HCT116 (cell line): Measurements from ENCODE around the gene BAIAP2L1. TPM values are rescaled to one million over a fixed set of nuclear protein-coding genes. Genes with fewer than 3 reads are reported as not detected.
"Not testable (repeated sequence)": the region's sequence is repeated elsewhere in the genome, so short reads cannot be mapped to it uniquely, and the experiment has no call there.

Experiments
- ATAC-seq: fragments of 200-7000 bp; cut with Tn5 transposase; 2 replicates; pipeline ENCODE4 v1.9.1; 2020; ENCODE audit warnings: mild to moderate bottlenecking, moderate library complexity
- BruUV-seq: library from RNA; stranded (reverse); fragments of 400-500 nt; replicated peaks from 2 replicates; lab custom pipeline; 2021; lab: Mats Ljungman, UMichigan
- CTCF ChIA-PET: fragments of 300-600 bp; sonication (Branson Sonifier 250); formaldehyde crosslinking; loops from one replicate; lab custom pipeline; 2021; ENCODE audit warnings: antibody characterized with exemption; lab: Charles Lee
- POLR2A ChIA-PET: fragments of 300-600, 350-600 bp; sonication (Branson Sonifier 250); formaldehyde crosslinking; loops from one replicate; lab custom pipeline; 2021; ENCODE audit warnings: antibody characterized with exemption; lab: Charles Lee
- RAD21 ChIA-PET, 2 experiments: fragments of 300-600 bp; sonication (Branson Sonifier 250); formaldehyde crosslinking; loops; one replicate each; lab custom pipeline; 2023; ENCODE audit warnings: low total read pairs in 2 of 2; ENCODE audit not compliant: uncharacterized antibody in 2 of 2, unreplicated experiment in 2 of 2, low non-redundant PET in 1 of 2; lab: Charles Lee
- DNase-seq: peaks from one replicate; pipeline ENCODE4 v3.0.0-alpha.2; 2010; ENCODE audit warnings: low read depth, low spot score
- H2AFZ ChIP-seq: fragments of 200-600 bp; shearing (Covaris generic), sonication (generic); 2 replicates; pipeline ENCODE4 v1.6.1; 2017; ENCODE audit warnings: low read depth, mixed run types, mixed read lengths, antibody characterized with exemption, low read length; ENCODE audit not compliant: poor library complexity, severe bottlenecking
- H3K27ac ChIP-seq: 2 replicates; pipeline ENCODE4 v1.5.1; 2012; ENCODE audit warnings: low read depth, low read length
- H3K27me3 ChIP-seq: fragments of 200-600 bp; sonication (generic); 2 replicates; pipeline ENCODE4 v1.6.1; 2016; ENCODE audit warnings: mixed run types, low read length, mixed read lengths; ENCODE audit not compliant: insufficient read depth
- H3K36me3 ChIP-seq, 2 experiments: fragments of 200-500 bp in 1 of 2; fragments of 200-600 bp in 1 of 2; sonication (Bioruptor generic) in 1 of 2; sonication (generic) in 1 of 2; 2 replicates each; pipeline versions ENCODE4 v1.5.1 to v1.6.1; 2014 to 2016; ENCODE audit warnings: low read length in 2 of 2, inconsistent platforms in 1 of 2, mixed read lengths in 1 of 2, mixed run types in 1 of 2; ENCODE audit not compliant: insufficient read depth in 2 of 2, control insufficient read depth in 1 of 2
- H3K4me1 ChIP-seq, 2 experiments: fragments of 200-600 bp in 1 of 2; sonication (generic) in 1 of 2; 2 replicates each; pipeline versions ENCODE4 v1.5.1 to v1.6.1; 2012 to 2017; ENCODE audit warnings: low read length in 2 of 2, inconsistent platforms in 1 of 2, mild to moderate bottlenecking in 1 of 2, mixed read lengths in 1 of 2, mixed run types in 1 of 2, moderate library complexity in 1 of 2; ENCODE audit not compliant: insufficient read depth in 2 of 2, control insufficient read depth in 1 of 2
- H3K4me2 ChIP-seq: fragments of 200-600 bp; sonication (generic); 2 replicates; pipeline ENCODE4 v1.6.1; 2017; ENCODE audit warnings: mixed run types, low read length, mixed read lengths
- H3K4me3 ChIP-seq, 2 experiments: fragments of 200-600 bp in 1 of 2; sonication (generic) in 1 of 2; replicated peaks in 1 of 2; 2 replicates each; pipeline ENCODE4 v1.5.1; 2011 to 2016; ENCODE audit warnings: low read length in 2 of 2, control low read depth in 1 of 2, low read depth in 1 of 2, mild to moderate bottlenecking in 1 of 2, mixed read lengths in 1 of 2, mixed run types in 1 of 2
- H3K79me2 ChIP-seq: fragments of 200-600 bp; sonication (generic); 2 replicates; pipeline ENCODE4 v1.6.1; 2017; ENCODE audit warnings: mild to moderate bottlenecking, mixed run types, low read length, moderate library complexity, mixed read lengths; ENCODE audit not compliant: insufficient read depth
- H3K9ac ChIP-seq: fragments of 200-600 bp; sonication (generic); 2 replicates; pipeline ENCODE4 v1.6.1; 2016; ENCODE audit warnings: low read length, mixed read lengths
- H3K9me2 ChIP-seq: fragments of 200-600 bp; sonication (generic), shearing (Covaris generic); 2 replicates; pipeline ENCODE4 v1.6.1; 2017; ENCODE audit warnings: mixed run types, mild to moderate bottlenecking, moderate library complexity; ENCODE audit not compliant: insufficient read depth
- H3K9me3 ChIP-seq, 2 experiments: fragments of 200-500 bp in 1 of 2; fragments of 200-600 bp in 1 of 2; sonication (Bioruptor generic) in 1 of 2; sonication (generic) in 1 of 2; 2 replicates each; pipeline ENCODE4 v1.6.1; 2014 to 2017; ENCODE audit warnings: low read length in 2 of 2, mixed read lengths in 2 of 2, inconsistent platforms in 1 of 2, low read depth in 1 of 2, mild to moderate bottlenecking in 1 of 2, mixed run types in 1 of 2, moderate library complexity in 1 of 2; ENCODE audit not compliant: control insufficient read depth in 1 of 2, insufficient read depth in 1 of 2
- H4K20me1 ChIP-seq: fragments of 200-600 bp; sonication (generic), shearing (Covaris generic); 2 replicates; pipeline ENCODE4 v1.6.1; 2017; ENCODE audit warnings: mixed run types, mild to moderate bottlenecking, moderate library complexity; ENCODE audit not compliant: insufficient read depth
- CBX3 ChIP-seq: IDR thresholded peaks from 2 replicates; pipeline ENCODE4 v1.6.1; 2012; ENCODE audit warnings: low read depth
- FOSL1 ChIP-seq: IDR thresholded peaks from 2 replicates; pipeline ENCODE4 v1.6.1; 2012; ENCODE audit warnings: low read depth
- POLR2A ChIP-seq: IDR thresholded peaks from 2 replicates; pipeline ENCODE4 v1.7.0; 2011; ENCODE audit warnings: borderline replicate concordance; ENCODE audit not compliant: insufficient read depth, insufficient read length; ENCODE audit errors: extremely low read depth
- POLR2AphosphoS5 ChIP-seq: IDR thresholded peaks from 2 replicates; pipeline ENCODE4 v1.6.1; 2011; ENCODE audit warnings: mild to moderate bottlenecking, low read depth, low read length, moderate library complexity
- intact Hi-C: fragments of 100-400 bp; cut with micrococcal nuclease; formaldehyde crosslinking; loops from 2 replicates; pipeline ENCODE4 v1.10.0; 2022
- total RNA-seq: library from RNA; stranded (reverse); gene quantifications from one replicate; pipeline ENCODE4 v1.2.1, GENCODE V29; 2021; ENCODE audit not compliant: unreplicated experiment
- TF ChIP-seq, protein P1 (sequence below): IDR thresholded peaks from 2 replicates; pipeline ENCODE4 v1.6.1; 2012; ENCODE audit warnings: low read depth

BAIAP2L1 gene
- total RNA-seq, 1 experiment from 2014 or later = 61.2 TPM

DNA sequence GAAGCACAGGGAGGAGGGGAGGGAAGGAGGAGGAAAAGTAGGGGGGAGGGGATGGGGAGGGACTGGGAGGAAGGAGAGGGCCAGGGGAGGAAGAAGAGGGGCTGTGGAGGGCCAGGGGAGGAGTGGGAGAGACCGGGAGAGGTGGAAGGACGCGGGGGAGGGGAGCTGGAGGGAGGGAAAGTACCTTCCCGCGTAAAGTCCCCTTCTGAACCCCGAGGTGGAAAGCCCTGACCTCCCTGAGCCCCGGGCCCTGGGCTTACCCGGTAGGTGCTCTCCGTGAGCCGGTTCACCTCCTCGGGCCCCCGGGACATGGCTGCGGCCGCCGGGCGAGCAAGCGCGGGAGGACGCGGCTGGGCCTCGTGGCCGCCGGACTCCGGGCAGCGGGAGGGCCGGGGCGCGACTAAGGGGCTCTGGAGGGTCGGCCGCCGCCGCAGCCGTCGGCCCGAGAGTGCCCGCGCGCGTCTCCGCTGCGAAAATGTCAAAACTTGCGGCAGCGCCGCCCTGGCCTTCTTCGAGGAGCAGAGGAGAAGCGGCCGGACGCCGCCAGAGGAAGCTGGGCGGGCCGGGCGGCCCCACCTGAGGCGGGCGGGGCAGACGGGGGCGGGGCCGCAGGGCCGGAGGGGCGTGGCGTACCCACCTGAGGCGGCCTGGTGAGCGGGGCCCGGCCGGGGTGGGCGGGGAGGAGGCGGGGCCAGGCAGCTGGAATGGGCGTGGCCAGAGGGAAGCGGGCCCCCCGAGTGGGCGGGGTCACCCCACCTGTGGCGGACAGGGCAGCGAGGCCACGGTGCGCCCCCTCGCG, at the start of gene BAIAP2L1 (continued):
- TF ChIP-seq, protein P1, sequence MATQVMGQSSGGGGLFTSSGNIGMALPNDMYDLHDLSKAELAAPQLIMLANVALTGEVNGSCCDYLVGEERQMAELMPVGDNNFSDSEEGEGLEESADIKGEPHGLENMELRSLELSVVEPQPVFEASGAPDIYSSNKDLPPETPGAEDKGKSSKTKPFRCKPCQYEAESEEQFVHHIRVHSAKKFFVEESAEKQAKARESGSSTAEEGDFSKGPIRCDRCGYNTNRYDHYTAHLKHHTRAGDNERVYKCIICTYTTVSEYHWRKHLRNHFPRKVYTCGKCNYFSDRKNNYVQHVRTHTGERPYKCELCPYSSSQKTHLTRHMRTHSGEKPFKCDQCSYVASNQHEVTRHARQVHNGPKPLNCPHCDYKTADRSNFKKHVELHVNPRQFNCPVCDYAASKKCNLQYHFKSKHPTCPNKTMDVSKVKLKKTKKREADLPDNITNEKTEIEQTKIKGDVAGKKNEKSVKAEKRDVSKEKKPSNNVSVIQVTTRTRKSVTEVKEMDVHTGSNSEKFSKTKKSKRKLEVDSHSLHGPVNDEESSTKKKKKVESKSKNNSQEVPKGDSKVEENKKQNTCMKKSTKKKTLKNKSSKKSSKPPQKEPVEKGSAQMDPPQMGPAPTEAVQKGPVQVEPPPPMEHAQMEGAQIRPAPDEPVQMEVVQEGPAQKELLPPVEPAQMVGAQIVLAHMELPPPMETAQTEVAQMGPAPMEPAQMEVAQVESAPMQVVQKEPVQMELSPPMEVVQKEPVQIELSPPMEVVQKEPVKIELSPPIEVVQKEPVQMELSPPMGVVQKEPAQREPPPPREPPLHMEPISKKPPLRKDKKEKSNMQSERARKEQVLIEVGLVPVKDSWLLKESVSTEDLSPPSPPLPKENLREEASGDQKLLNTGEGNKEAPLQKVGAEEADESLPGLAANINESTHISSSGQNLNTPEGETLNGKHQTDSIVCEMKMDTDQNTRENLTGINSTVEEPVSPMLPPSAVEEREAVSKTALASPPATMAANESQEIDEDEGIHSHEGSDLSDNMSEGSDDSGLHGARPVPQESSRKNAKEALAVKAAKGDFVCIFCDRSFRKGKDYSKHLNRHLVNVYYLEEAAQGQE = no peak
- peak; percentile 21; the same call in 1 of the 2 replicates for TF ChIP-seq FOSL1
- TF ChIP-seq, all 23 proteins: peak for 9

DNA sequence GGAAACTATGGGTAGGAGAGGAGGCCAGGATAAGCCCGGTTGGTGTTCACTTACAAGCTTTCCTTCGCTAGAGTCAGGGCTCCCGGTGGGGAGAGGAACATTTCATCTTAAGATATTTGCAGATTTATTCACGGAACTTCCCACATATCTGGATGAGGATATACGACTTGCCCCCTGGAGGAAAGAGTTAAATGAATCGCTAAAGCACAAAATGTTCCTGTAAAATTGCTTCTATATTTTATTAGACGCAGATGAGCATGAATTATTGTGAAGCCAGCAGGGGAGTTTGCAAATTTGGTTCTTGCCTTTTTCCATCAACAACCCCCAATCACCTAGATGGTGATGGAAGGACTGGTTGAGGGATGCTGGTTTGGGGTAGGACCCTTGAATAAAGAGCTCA, 47.9 kb upstream of the BAIAP2L1 start:
- no TSS peak for BruUV-seq

DNA sequence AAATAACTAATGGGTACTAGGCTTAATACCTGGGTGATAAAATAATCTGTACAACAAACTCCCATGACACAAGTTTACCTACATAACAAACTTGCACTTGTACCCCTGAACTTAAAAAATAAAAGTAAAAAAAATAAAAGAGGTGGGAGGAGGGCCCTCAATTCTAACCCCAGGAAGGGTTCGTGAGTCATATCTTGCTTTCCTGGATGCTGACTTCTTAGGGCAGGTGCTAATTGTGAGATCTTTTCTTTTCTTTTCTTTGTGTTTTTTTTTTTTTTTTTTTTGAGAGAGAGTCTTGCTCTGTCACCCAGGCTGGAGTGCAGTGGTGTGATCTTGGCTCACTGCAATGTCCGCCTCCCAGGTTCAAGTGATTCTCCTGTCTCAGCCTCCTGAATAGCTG, 40.1 kb upstream of the BAIAP2L1 start:
- H3K79me2 ChIP-seq, H3K9me3 ChIP-seq, H3K4me2 ChIP-seq, H3K9me2 ChIP-seq, H3K27me3 ChIP-seq, H2AFZ ChIP-seq, H3K9ac ChIP-seq, ATAC-seq, intact Hi-C loops, RAD21 ChIA-PET, POLR2A ChIA-PET, H3K4me1 ChIP-seq, BruUV-seq, H3K36me3 ChIP-seq, H3K4me3 ChIP-seq, H3K27ac ChIP-seq, H4K20me1 ChIP-seq, DNase-seq: not testable (repeated sequence)
- CTCF ChIA-PET = interaction anchor here (0.7 kb wide), 1 partner anchor 391 kb away, joined by 3 read pairs; no protein-coding TSS in a partner anchor

More for the DNA sequence above, 47.9 kb upstream of the BAIAP2L1 start:
- no peak for DNase-seq
- intact Hi-C loops = no loop called here
- H3K4me2 ChIP-seq = no peak overlapping the region
- H3K27me3 ChIP-seq = no peaks in the 10 kb centered on the region
- no peaks in the 10 kb centered on the region for H3K79me2 ChIP-seq
- CTCF ChIA-PET = interaction anchor here (1.5 kb wide), 1 partner anchor 383 kb away, joined by 3 read pairs; no protein-coding TSS in a partner anchor
- no peak for TF ChIP-seq POLR2A
- no peak for TF ChIP-seq CBX3
- no peak for TF ChIP-seq POLR2AphosphoS5
- TF ChIP-seq, all 23 proteins: peak for 0
- no peak overlapping the region for H3K9ac ChIP-seq
- RAD21 ChIA-PET = interaction anchor here in 1 of 2 experiments (0.7 kb wide), 1 partner anchor 93 kb away, joined by 3 read pairs; no protein-coding TSS in a partner anchor
- no peaks in the 10 kb centered on the region for H4K20me1 ChIP-seq
- no peaks in the 10 kb centered on the region for H3K9me2 ChIP-seq
- H3K27ac ChIP-seq = no peak overlapping the region
- POLR2A ChIA-PET = no interaction called here
- no peak for ATAC-seq
- no peaks in the 10 kb centered on the region; a peak in 1 of 4 replicates for H3K9me3 ChIP-seq
- H3K4me1 ChIP-seq = peaks cover 0 to 5% of the 10 kb centered on the region in 2 experiments; a peak in 1 of 4 replicates
- H3K36me3 ChIP-seq = no peaks in the 10 kb centered on the region
- H2AFZ ChIP-seq = no peak overlapping the region
- H3K4me3 ChIP-seq = no peak overlapping the region
